Neural cell (in vitro differentiated cells): ENCODE data around the gene LPAR1.

Experiments used
- POLR2AphosphoS5 ChIP-seq: IDR thresholded peaks from 2 replicates; pipeline ENCODE4 v1.6.1; 2012
- RAD21 ChIP-seq: fragments of 450-650 bp; conservative IDR thresholded peaks from 2 replicates; pipeline ENCODE4 v1.6.1; 2014; ENCODE audit warnings: antibody characterized with exemption, mild to moderate bottlenecking, moderate library complexity
- SMC3 ChIP-seq: fragments of 450-650 bp; conservative IDR thresholded peaks from 2 replicates; pipeline ENCODE4 v1.6.1; 2014; ENCODE audit warnings: antibody characterized with exemption, mild to moderate bottlenecking, moderate library complexity; ENCODE audit not compliant: poor library complexity
- TAF1 ChIP-seq: IDR thresholded peaks from 2 replicates; pipeline ENCODE4 v1.6.1; 2012; ENCODE audit warnings: low read depth
- TF ChIP-seq, protein P1 (sequence below): fragments of 450-650 bp; IDR thresholded peaks from 2 replicates; pipeline ENCODE4 v1.5.1; 2014; ENCODE audit warnings: antibody characterized with exemption, mild to moderate bottlenecking, moderate library complexity; ENCODE audit not compliant: poor library complexity, severe bottlenecking

DNA sequence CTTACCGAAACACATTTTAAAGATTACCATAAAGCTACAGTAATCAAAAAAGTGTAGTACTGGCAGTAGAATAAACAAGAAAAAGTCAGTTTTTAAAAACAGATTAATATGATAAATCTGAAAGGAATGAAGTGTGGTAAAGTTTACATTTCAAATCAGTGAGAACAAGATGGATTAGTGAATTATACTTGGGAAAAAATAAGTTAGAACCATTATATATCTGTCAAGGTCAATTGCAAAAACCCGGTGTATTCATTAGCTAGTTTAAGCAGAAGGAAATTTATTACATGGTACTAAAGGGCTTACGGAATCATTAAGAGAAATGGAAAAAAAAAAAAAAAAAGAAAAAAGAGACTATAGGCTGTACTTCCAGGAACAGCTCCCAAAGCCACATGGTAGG is 205.3 kb downstream of the LPAR1 start:
- TF ChIP-seq, protein P1, sequence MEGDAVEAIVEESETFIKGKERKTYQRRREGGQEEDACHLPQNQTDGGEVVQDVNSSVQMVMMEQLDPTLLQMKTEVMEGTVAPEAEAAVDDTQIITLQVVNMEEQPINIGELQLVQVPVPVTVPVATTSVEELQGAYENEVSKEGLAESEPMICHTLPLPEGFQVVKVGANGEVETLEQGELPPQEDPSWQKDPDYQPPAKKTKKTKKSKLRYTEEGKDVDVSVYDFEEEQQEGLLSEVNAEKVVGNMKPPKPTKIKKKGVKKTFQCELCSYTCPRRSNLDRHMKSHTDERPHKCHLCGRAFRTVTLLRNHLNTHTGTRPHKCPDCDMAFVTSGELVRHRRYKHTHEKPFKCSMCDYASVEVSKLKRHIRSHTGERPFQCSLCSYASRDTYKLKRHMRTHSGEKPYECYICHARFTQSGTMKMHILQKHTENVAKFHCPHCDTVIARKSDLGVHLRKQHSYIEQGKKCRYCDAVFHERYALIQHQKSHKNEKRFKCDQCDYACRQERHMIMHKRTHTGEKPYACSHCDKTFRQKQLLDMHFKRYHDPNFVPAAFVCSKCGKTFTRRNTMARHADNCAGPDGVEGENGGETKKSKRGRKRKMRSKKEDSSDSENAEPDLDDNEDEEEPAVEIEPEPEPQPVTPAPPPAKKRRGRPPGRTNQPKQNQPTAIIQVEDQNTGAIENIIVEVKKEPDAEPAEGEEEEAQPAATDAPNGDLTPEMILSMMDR, result no peak
- no peak for TF ChIP-seq POLR2AphosphoS5
- no peak for TF ChIP-seq TAF1
- no peak for TF ChIP-seq SMC3
- no peak for TF ChIP-seq RAD21
